Hepatocyte (in vitro differentiated cells): ENCODE measurements around the gene BBS1.

Experiments
- CTCF ChIP-seq: fragments of 200-600 bp; sonication (generic); IDR thresholded peaks from 2 replicates; pipeline ENCODE4 v1.5.1; 2016; ENCODE audit warnings: antibody characterized with exemption, mild to moderate bottlenecking; ENCODE audit not compliant: poor library complexity
- EZH2 ChIP-seq: fragments of 200-600 bp; sonication (generic); IDR thresholded peaks from 2 replicates; pipeline ENCODE4 v1.6.1; 2016; ENCODE audit warnings: antibody characterized with exemption, mild to moderate bottlenecking, borderline replicate concordance

- no peak for TF ChIP-seq CTCF
- TF ChIP-seq EZH2 = no peak
These were observed 18.6 kb downstream of the BBS1 start for GRCh38 chr11:66529069-66529468.
